Stimulated activated CD4-positive, alpha-beta T cell treated with anti-CD3 and anti-CD28 coated beads, Interleukin-4, amount 100 ng/mL, for 48 hours (primary cell): ENCODE measurements around the gene ESCO1.

Experiments used
- DNase-seq, 2 donors: peaks; one replicate each; pipeline ENCODE4 v3.0.0-alpha.2; 2020; ENCODE audit warnings: low read depth in 2 of 2

The ESCO1 gene

DNA sequence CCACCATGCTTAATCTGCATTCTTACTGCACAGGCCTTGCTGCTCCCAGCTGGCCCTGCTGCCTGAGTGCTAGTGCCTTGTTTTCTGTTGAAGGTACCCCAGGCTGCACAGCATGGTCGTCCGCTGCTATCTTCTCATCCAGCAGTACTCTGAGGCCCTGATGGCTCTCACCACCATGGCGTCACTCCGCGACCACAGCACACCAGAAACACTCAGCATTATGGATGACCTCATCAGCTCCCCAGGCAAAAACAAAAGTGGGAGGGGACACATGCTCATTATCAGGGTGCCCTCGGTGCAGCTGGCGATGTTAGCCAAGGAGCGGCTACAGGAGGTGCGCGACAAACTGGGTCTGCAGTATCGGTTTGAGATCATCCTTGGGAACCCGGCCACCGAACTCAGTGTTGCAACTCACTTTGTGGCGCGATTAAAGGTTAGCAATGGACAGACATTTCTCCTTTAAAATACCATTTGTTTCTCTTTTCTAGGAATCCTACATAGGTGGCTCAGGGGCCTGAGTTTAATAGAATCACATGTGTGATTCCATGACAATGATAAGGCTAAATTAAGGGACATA is 110.5 kb downstream of the ESCO1 start:
- DNase-seq = no peak

DNA sequence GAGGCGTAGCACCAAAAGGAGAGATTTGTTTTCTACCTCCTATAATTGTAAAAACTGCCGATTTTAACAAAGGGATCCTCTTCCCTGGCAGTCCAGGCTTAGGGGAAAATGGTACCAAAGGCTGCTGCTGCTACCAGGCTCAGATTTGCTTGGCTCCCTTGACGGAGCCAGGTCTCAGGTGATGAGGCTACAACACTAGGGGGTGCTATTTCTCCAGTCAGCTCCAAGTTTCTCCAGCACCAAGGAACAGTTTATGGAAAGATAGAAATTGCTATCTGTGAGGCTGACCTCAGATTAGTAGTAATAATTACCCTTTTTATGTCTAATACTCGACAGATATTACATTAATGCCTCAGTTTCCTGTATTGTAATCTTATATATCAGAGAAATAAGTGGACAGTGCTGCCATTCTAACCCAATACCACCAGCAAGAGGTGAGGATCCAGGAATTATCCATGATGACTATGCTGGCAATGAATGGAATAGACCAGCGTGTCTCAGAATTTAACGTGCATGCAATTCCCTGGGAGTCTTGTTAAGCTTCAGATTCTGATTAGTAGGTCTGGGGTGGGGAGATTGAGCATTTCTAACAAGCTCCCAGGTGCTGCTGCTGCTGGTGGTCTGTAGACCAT is 111.3 kb downstream of the ESCO1 start:
- peak in 1 of 2 donors; percentile 16 for DNase-seq

DNA sequence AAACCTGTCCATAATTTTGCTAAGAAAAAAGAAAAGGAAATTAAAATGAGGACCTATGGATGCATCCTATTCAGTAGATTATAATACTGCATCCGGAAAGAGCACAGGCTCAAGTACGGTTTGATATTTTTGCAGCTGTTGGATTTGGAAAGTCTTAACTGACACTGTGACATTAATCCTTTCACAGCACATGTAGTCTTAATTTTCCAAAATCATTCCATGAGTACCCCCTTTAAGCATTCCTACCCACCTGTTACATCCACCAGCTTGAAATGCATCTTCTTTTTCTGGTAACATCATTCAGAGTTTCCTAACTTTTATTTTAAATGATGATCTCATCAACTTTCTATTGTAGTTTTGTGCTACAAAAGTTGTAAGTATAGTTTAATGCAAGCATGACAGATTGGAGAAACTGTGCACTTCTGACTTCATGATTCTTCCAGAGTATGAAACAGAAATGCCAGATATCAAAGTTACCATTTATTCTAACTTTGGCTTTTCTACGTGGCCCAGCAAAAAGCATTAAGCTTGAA is 113.5 kb downstream of the ESCO1 start:
- DNase-seq = no peak

DNA sequence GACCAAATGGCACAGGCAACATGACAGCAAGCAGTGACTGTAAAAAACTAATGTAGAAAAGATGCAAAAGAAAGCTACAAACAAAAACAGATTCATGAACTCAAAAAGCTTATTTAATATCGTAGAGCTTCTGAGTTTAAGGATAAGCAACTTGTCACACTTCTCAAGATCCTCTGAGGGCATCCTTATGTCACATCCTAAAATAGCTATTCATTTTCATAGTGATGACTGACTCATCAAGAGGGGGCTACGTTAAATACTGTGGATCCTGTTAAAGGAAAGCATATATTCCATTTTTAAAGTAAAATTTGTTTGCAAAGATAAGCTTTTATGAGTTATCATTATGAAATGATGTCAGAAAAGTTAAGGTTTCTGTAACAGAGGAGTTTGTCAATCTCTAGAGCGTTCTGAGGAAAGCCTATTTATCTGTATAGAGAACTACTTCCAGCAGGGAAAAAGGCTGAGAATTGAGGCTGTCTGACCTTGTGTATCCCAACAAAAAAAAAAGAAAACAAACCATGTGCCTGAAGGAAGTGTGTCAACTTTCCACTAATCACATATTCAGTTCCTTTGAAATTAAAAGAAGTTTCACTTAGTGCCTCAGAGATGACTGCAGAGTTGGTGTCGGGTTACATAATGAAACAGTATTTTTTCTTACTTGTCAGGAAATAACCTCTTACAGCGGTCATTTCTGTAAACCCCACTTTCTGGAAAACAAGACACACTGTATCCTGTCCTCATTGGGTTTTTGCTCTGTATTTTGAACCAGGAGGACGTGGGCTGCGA is 115.5 kb downstream of the ESCO1 start:
- no peak for DNase-seq

DNA sequence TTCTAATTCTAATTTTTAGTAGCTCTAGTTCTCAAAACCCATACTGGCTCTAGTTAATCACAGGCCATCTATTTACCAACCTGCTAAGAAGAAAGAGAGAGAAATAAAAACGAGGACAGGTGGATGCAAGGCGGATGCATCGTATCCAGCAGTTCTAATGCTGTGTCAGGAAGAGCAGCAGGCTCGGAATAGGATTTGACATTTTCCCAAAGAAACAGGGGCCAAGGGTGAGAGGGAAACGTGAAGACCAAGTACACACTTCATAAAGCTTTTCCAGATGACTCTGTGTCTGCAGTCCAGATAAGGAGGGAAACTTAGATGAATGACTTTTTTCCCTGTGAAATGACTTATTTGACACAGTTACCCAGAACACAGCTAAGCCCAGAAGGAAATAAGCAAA is 117.5 kb downstream of the ESCO1 start:
- DNase-seq = no peak

DNA sequence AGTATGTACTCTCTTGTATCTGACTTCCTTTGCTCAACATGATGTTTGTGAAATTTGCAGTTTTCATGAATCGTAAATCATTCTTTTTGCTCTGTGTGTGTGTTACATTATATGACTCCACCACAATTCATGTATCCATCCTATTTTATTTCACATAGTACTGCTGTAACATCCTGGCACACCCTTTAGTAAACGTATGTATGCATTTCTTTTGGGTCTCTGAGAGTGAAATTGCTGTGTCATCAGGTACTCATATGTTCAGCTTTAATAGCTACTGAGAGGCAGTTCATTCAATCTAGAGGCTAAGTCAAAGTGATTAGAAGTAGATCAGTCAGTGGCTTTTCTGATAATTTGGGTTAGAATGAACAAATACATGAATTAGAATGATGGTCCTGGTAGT is 118.8 kb downstream of the ESCO1 start:
- no peak for DNase-seq

DNA sequence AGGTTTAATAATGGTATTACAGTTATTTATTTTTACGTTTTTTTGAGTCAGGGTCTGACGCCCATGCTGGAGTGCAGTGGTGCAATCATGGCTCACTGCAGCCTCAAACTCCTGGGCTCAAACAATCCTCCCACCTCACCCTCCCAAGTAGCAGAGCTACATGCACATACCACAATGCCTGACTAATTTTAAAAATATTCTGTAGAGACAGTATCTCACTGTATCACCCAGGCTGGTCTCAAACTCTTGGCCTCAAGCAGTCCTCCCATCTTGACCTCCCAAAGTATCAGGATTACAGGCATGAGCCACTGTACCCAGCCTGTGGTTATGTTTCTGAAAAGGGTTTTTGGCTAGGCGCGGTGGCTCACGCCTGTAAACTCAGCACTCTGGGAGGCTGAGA is 120.8 kb downstream of the ESCO1 start:
- no peak for DNase-seq
